Activated CD8-positive, alpha-beta T cell treated with anti-CD3 and anti-CD28 coated beads for 36 hours (primary cell): ENCODE measurements around the gene RHOG. TPM values are rescaled to one million over a fixed set of nuclear protein-coding genes. Genes with fewer than 3 reads are reported as not detected.

ENCODE experiments used
- ATAC-seq: fragments of 200-7000 bp; cut with Tn5 transposase; one replicate; pipeline ENCODE4 v1.10.0; 2021; ENCODE audit warnings: mild to moderate bottlenecking, moderate library complexity
- CTCF ChIA-PET: fragments of 350-600 bp; sonication (Branson Sonifier 250); formaldehyde crosslinking; loops from one replicate; lab custom pipeline; 2021; ENCODE audit warnings: antibody characterized with exemption; lab: Charles Lee
- POLR2A ChIA-PET: fragments of 350-600 bp; sonication (Branson Sonifier 250); formaldehyde crosslinking; loops from one replicate; lab custom pipeline; 2021; ENCODE audit warnings: antibody characterized with exemption; lab: Charles Lee
- DNase-seq: peaks from one replicate; pipeline ENCODE4 v3.0.0-alpha.2; 2020
- H3K27ac Mint-ChIP-seq: one replicate; pipeline ENCODE4 v1.8.0; 2021; ENCODE audit warnings: mild to moderate bottlenecking, mixed read lengths
- H3K27me3 Mint-ChIP-seq: one replicate; pipeline ENCODE4 v1.8.0; 2021; ENCODE audit warnings: mixed read lengths
- H3K36me3 Mint-ChIP-seq: one replicate; pipeline ENCODE4 v1.8.0; 2021; ENCODE audit warnings: low read depth, mixed read lengths
- H3K4me1 Mint-ChIP-seq: one replicate; pipeline ENCODE4 v1.8.0; 2021; ENCODE audit warnings: low read depth, mixed read lengths
- H3K4me3 Mint-ChIP-seq: one replicate; pipeline ENCODE4 v1.8.0; 2021; ENCODE audit warnings: mild to moderate bottlenecking, moderate library complexity, mixed read lengths
- H3K9me3 Mint-ChIP-seq: one replicate; pipeline ENCODE4 v1.8.0; 2021; ENCODE audit warnings: mixed read lengths
- CTCF ChIP-seq: fragments of 200-600 bp; IDR thresholded peaks from one replicate; pipeline ENCODE4 v1.8.0; 2022; ENCODE audit warnings: antibody characterized with exemption, mild to moderate bottlenecking
- intact Hi-C: fragments of 100-400 bp; cut with micrococcal nuclease; formaldehyde crosslinking; loops from one replicate; pipeline ENCODE4 v1.10.0; 2022
- total RNA-seq, 2 experiments: library from RNA; stranded (reverse); gene quantifications; one replicate each; pipeline ENCODE4 v1.2.3, GENCODE V29; 2021

Gene RHOG
- total RNA-seq, 2 experiments from 2014 or later: 176 to 188 TPM

- H3K27me3 Mint-ChIP-seq: no peaks in the 10 kb centered on the region
- peaks cover 68% of the 10 kb centered on the region for H3K4me1 Mint-ChIP-seq
- no peak for DNase-seq
- H3K4me3 Mint-ChIP-seq: peak overlapping the region; percentile 87
- H3K27ac Mint-ChIP-seq: peak overlapping the region; percentile 91
- no peak for ATAC-seq
- ChIA-PET CTCF (interaction anchor here (0.6 to 26.5 kb wide), 10 partner anchors 9 to 237 kb away, joined by 3 to 775 read pairs (median 3); partner anchors contain the start of genes NUP98 and PGAP2), POLR2A (interaction anchor here (0.8 to 14.6 kb wide), 4 partner anchors 16 to 237 kb away, joined by 3 to 216 read pairs (median 4); partner anchors contain the start of gene STIM1)
- H3K36me3 Mint-ChIP-seq: peaks cover 76% of the 10 kb centered on the region
- intact Hi-C loops: loop anchor here (5.0 kb wide), 1 partner anchor 38 kb away; the partner anchor contains the start of gene NUP98
- no peaks in the 10 kb centered on the region for H3K9me3 Mint-ChIP-seq
- no peak for TF ChIP-seq CTCF
These were observed 5.0 kb downstream of the RHOG start for GRCh38 chr11:3835751-3836150.

- ATAC-seq: no peak
- no peak for DNase-seq
- peaks cover 81% of the 10 kb centered on the region for H3K36me3 Mint-ChIP-seq
- H3K27me3 Mint-ChIP-seq: no peaks in the 10 kb centered on the region
- peak overlapping the region; percentile 87 for H3K4me3 Mint-ChIP-seq
- ChIA-PET CTCF (interaction anchor here (0.6 to 26.5 kb wide), 11 partner anchors 8 to 238 kb away, joined by 3 to 775 read pairs (median 3); partner anchors contain the start of genes NUP98 and PGAP2), POLR2A (interaction anchor here (0.6 to 14.6 kb wide), 6 partner anchors 12 to 40 kb away, joined by 3 to 216 read pairs (median 4); partner anchors contain the start of gene STIM1)
- intact Hi-C loops: loop anchor here (5.0 kb wide), 1 partner anchor 38 kb away; the partner anchor contains the start of gene NUP98
- TF ChIP-seq CTCF: no peak
- H3K27ac Mint-ChIP-seq: peak overlapping the region; percentile 91
- H3K4me1 Mint-ChIP-seq: peaks cover 74% of the 10 kb centered on the region
- no peaks in the 10 kb centered on the region for H3K9me3 Mint-ChIP-seq
These were observed 5.9 kb downstream of the RHOG start for GRCh38 chr11:3834664-3835461.

- no peaks in the 10 kb centered on the region for H3K27me3 Mint-ChIP-seq
- peaks cover 80% of the 10 kb centered on the region for H3K36me3 Mint-ChIP-seq
- peak overlapping the region; percentile 91 for H3K27ac Mint-ChIP-seq
- peak overlapping the region; percentile 87 for H3K4me3 Mint-ChIP-seq
- intact Hi-C loops: no loop called here
- no peaks in the 10 kb centered on the region for H3K9me3 Mint-ChIP-seq
- ChIA-PET POLR2A (interaction anchor here (0.6 to 14.6 kb wide), 4 partner anchors 11 to 31 kb away, joined by 3 to 216 read pairs (median 4); partner anchors contain the start of gene STIM1), CTCF (interaction anchor here (0.9 to 1.5 kb wide), 3 partner anchors 9 to 26 kb away, joined by 4 to 7 read pairs (median 7); partner anchors contain the start of gene PGAP2)
- ATAC-seq (no peak), DNase-seq (no peak)
- no peak for TF ChIP-seq CTCF
- peaks cover 76% of the 10 kb centered on the region for H3K4me1 Mint-ChIP-seq
These were observed 6.5 kb downstream of the RHOG start for GRCh38 chr11:3834349-3834663.

- no peak for ATAC-seq
- H3K9me3 Mint-ChIP-seq: no peaks in the 10 kb centered on the region
- peak overlapping the region; percentile 91 for H3K27ac Mint-ChIP-seq
- ChIA-PET POLR2A (interaction anchor here (1.3 to 14.6 kb wide), 4 partner anchors 10 to 38 kb away, joined by 3 to 216 read pairs (median 4); partner anchors contain the start of gene STIM1), CTCF (interaction anchor here (1.4 to 5.8 kb wide), 4 partner anchors 8 to 239 kb away, joined by 4 to 33 read pairs (median 7); partner anchors contain the start of genes PGAP2 and RHOG)
- H3K4me3 Mint-ChIP-seq: no peak overlapping the region
- peaks cover 75% of the 10 kb centered on the region for H3K36me3 Mint-ChIP-seq
- no peak for DNase-seq
- no peak for TF ChIP-seq CTCF
- intact Hi-C loops: no loop called here
- H3K4me1 Mint-ChIP-seq: peaks cover 78% of the 10 kb centered on the region
- H3K27me3 Mint-ChIP-seq: no peaks in the 10 kb centered on the region
These were observed 7.3 kb downstream of the RHOG start for GRCh38 chr11:3833449-3833848.
